GM23248 (cell line): ENCODE data around the gene EMD. TPM values are rescaled to one million over a fixed set of nuclear protein-coding genes. Genes with fewer than 3 reads are reported as not detected.

Source experiments
- DNase-seq: peaks from one replicate; pipeline ENCODE4 v3.0.0-alpha.2; 2015
- H2AFZ ChIP-seq: fragments of 200-600 bp; sonication (generic); 2 replicates; pipeline ENCODE4 v1.6.1; 2016; ENCODE audit warnings: antibody characterized with exemption
- H3F3A ChIP-seq: fragments of 200-600 bp; sonication (generic); 2 replicates; pipeline ENCODE4 v1.6.1; 2016; ENCODE audit warnings: mild to moderate bottlenecking, antibody characterized with exemption, mixed run types; ENCODE audit not compliant: insufficient read depth
- H3K27ac ChIP-seq: fragments of 200-600 bp; sonication (generic); 2 replicates; pipeline ENCODE4 v1.5.1; 2016; ENCODE audit warnings: mild to moderate bottlenecking
- H3K27me3 ChIP-seq: fragments of 200-600 bp; sonication (generic); replicated peaks from 2 replicates; pipeline ENCODE4 v1.6.1; 2016; ENCODE audit warnings: mild to moderate bottlenecking; ENCODE audit not compliant: insufficient read depth
- H3K36me3 ChIP-seq: fragments of 200-600 bp; sonication (generic); 2 replicates; pipeline ENCODE4 v1.6.1; 2016; ENCODE audit warnings: low read depth, mild to moderate bottlenecking
- H3K4me1 ChIP-seq: fragments of 200-600 bp; sonication (generic); 2 replicates; pipeline ENCODE4 v1.6.1; 2016; ENCODE audit warnings: mild to moderate bottlenecking; ENCODE audit not compliant: insufficient read depth
- H3K4me2 ChIP-seq: fragments of 200-600 bp; sonication (generic); one replicate; pipeline ENCODE4 v1.6.1; 2016; ENCODE audit warnings: mild to moderate bottlenecking; ENCODE audit not compliant: unreplicated experiment
- H3K4me3 ChIP-seq: fragments of 200-600 bp; sonication (generic); 2 replicates; pipeline ENCODE4 v1.5.1; 2016; ENCODE audit warnings: mild to moderate bottlenecking
- H3K79me2 ChIP-seq: fragments of 200-600 bp; sonication (generic); 2 replicates; pipeline ENCODE4 v1.6.1; 2016; ENCODE audit warnings: mild to moderate bottlenecking; ENCODE audit not compliant: insufficient read depth
- H3K9ac ChIP-seq: fragments of 200-600 bp; sonication (generic); 2 replicates; pipeline ENCODE4 v1.6.1; 2016; ENCODE audit warnings: mild to moderate bottlenecking
- H3K9me2 ChIP-seq: fragments of 200-600 bp; sonication (generic); 2 replicates; pipeline ENCODE4 v1.6.1; 2016; ENCODE audit warnings: mixed run types, mild to moderate bottlenecking, moderate library complexity; ENCODE audit not compliant: insufficient read depth
- H3K9me3 ChIP-seq: fragments of 200-600 bp; sonication (generic); one replicate; pipeline ENCODE4 v1.6.1; 2017; ENCODE audit warnings: low read depth
- H4K20me1 ChIP-seq: fragments of 200-600 bp; sonication (generic); 2 replicates; pipeline ENCODE4 v1.6.0; 2016; ENCODE audit not compliant: insufficient read depth
- EZH2 ChIP-seq: fragments of 200-600 bp; sonication (generic); IDR thresholded peaks from 2 replicates; pipeline ENCODE4 v1.6.1; 2018; ENCODE audit warnings: antibody characterized with exemption, mild to moderate bottlenecking; ENCODE audit not compliant: insufficient read depth, poor library complexity, severe bottlenecking
- EZH2phosphoT487 ChIP-seq: fragments of 200-600 bp; sonication (generic); IDR thresholded peaks from 2 replicates; pipeline ENCODE4 v1.6.1; 2018; ENCODE audit warnings: antibody characterized with exemption, moderate library complexity, mild to moderate bottlenecking, low read depth; ENCODE audit not compliant: insufficient read depth
- WGBS, 2 experiments: methylation state at CpG; one replicate each; pipeline ENCODE4 v1.1.6; 2015 to 2017; ENCODE audit warnings: low lambda C conversion rate in 2 of 2, low coverage in 1 of 2; ENCODE audit errors: missing lambda C conversion rate in 2 of 2; 5-methylcytosine and 5-hydroxymethylcytosine counted together
- in situ Hi-C: fragments of 300-500 bp; cut with MboI; formaldehyde crosslinking; loops from 2 replicates; pipeline ENCODE4 v1.15.0; 2020
- polyA plus RNA-seq: library from polyadenylated mRNA; unstranded; fragments of >200 nt; fragmentation: Nextera tagmentation; extraction: Ambion mirVana; gene quantifications from 2 replicates; pipeline ENCODE4 v1.2.1, GENCODE V29; 2016
- total RNA-seq: library from RNA; depleted of rRNA; stranded (reverse); fragments of >200 nt; shearing (Covaris generic); gene quantifications from 2 replicates; pipeline ENCODE4 v1.2.3, GENCODE V29; 2014

The EMD gene
- total and polyA plus RNA-seq, 2 experiments from 2014 or later, result 39.7 to 96.0 TPM

GRCh38 chrX:154368630-154369448 lies 10.3 kb upstream of the EMD start:
- Histone ChIP-seq H3K9ac (peak overlapping the region; percentile 97), H3K36me3 (peaks cover 4% of the 10 kb centered on the region; the same call in 1 of the 2 replicates), H3K4me3 (peak overlapping the region; percentile 92), H3K27ac (peak overlapping the region; percentile 98), H3K4me2 (peak overlapping the region; percentile 78), H3F3A (peaks cover 13% of the 10 kb centered on the region), H3K27me3 (no peaks in the 10 kb centered on the region), H3K4me1 (0 out of 2 replicates have a peak, but pooled peaks cover 9% of the 10 kb centered on the region), H2AFZ (no peak overlapping the region), H4K20me1 (no peaks in the 10 kb centered on the region), H3K9me2 (no peaks in the 10 kb centered on the region), H3K9me3 (no peaks in the 10 kb centered on the region), H3K79me2 (peaks cover 72% of the 10 kb centered on the region)
- peak; percentile 97 for DNase-seq
- 0% methylated on average over 4 to 9 of the region's 16 CpGs for WGBS, 2 experiments
- in situ Hi-C loops, result no loop called here
- no peak for TF ChIP-seq EZH2
- no peak for TF ChIP-seq EZH2phosphoT487

GRCh38 chrX:154369449-154370299 lies 9.4 kb upstream of the EMD start:
- no peaks in the 10 kb centered on the region for H3K9me2 ChIP-seq
- in situ Hi-C loops, result no loop called here
- H3F3A ChIP-seq, result peaks cover 13% of the 10 kb centered on the region
- H3K9me3 ChIP-seq, result no peaks in the 10 kb centered on the region
- 0 out of 2 replicates have a peak, but pooled peaks cover 9% of the 10 kb centered on the region for H3K4me1 ChIP-seq
- peak overlapping the region; percentile 92 for H3K4me3 ChIP-seq
- peak overlapping the region; percentile 97 for H3K9ac ChIP-seq
- no peaks in the 10 kb centered on the region for H3K27me3 ChIP-seq
- peaks cover 4% of the 10 kb centered on the region; the same call in 1 of the 2 replicates for H3K36me3 ChIP-seq
- peak overlapping the region; percentile 98 for H3K27ac ChIP-seq
- peak overlapping the region; percentile 78 for H3K4me2 ChIP-seq
- H4K20me1 ChIP-seq, result no peaks in the 10 kb centered on the region
- peaks cover 64% of the 10 kb centered on the region for H3K79me2 ChIP-seq
- no peak overlapping the region for H2AFZ ChIP-seq
- peak; percentile 89 for DNase-seq
- WGBS, 2 experiments, result 0 to 2% methylated on average over 5 to 13 of the region's 13 CpGs
- no peak for TF ChIP-seq EZH2phosphoT487
- TF ChIP-seq EZH2, result no peak

GRCh38 chrX:154370300-154371016 lies 8.6 kb upstream of the EMD start:
- TF ChIP-seq EZH2 (no peak), EZH2phosphoT487 (no peak)
- Histone ChIP-seq H3K79me2 (peaks cover 57% of the 10 kb centered on the region), H3K9ac (peak overlapping the region; percentile 97), H3K36me3 (peaks cover 4% of the 10 kb centered on the region; the same call in 1 of the 2 replicates), H3K9me3 (no peaks in the 10 kb centered on the region), H3K9me2 (no peaks in the 10 kb centered on the region), H3K4me3 (peak overlapping the region; percentile 92), H3K27ac (peak overlapping the region; percentile 98), H3K4me2 (peak overlapping the region; percentile 70), H4K20me1 (no peaks in the 10 kb centered on the region), H3F3A (peaks cover 13% of the 10 kb centered on the region), H3K27me3 (no peaks in the 10 kb centered on the region), H3K4me1 (0 out of 2 replicates have a peak, but pooled peaks cover 9% of the 10 kb centered on the region), H2AFZ (no peak overlapping the region)
- in situ Hi-C loops, result no loop called here
- WGBS, 2 experiments, result 0 to 9% methylated on average over 6 of the region's 63 CpGs
- peak; percentile 61 for DNase-seq
